DND-41 (cell line): ENCODE measurements around the gene STIMATE.

ENCODE experiments used
- ATAC-seq: fragments of 200-7000 bp; cut with Tn5 transposase; 3 replicates; pipeline ENCODE4 v1.9.1; 2021; ENCODE audit warnings: low read depth; ENCODE audit not compliant: insufficient read depth
- DNase-seq: peaks from one replicate; pipeline ENCODE4 v3.0.0-alpha.2; 2020
- H2AFZ ChIP-seq: 2 replicates; pipeline ENCODE4 v1.6.0; 2012; ENCODE audit warnings: low read depth, low read length
- H3K27ac ChIP-seq: 2 replicates; pipeline ENCODE4 v1.5.1; 2012; ENCODE audit warnings: low read length, inconsistent platforms
- H3K27me3 ChIP-seq: fragments of 200-600 bp; sonication (generic); 2 replicates; pipeline ENCODE4 v1.6.0; 2012; ENCODE audit warnings: low read length, mild to moderate bottlenecking, inconsistent platforms; ENCODE audit not compliant: insufficient read depth, poor library complexity
- H3K36me3 ChIP-seq: 2 replicates; pipeline ENCODE4 v1.5.1; 2012; ENCODE audit warnings: low read length, inconsistent platforms; ENCODE audit not compliant: insufficient read depth
- H3K4me1 ChIP-seq: 2 replicates; pipeline ENCODE4 v1.5.1; 2012; ENCODE audit warnings: mild to moderate bottlenecking, low read length; ENCODE audit not compliant: insufficient read depth
- H3K4me2 ChIP-seq: 2 replicates; pipeline ENCODE4 v1.6.0; 2012; ENCODE audit warnings: mild to moderate bottlenecking, moderate library complexity, low read length, inconsistent platforms; ENCODE audit not compliant: insufficient read depth
- H3K4me3 ChIP-seq, 2 experiments: fragments of 200-600 bp in 1 of 2; shearing (Covaris generic) in 1 of 2; 2 replicates each; pipeline ENCODE4 v1.5.1; 2012 to 2016; ENCODE audit warnings: inconsistent platforms in 2 of 2, low read length in 2 of 2, mild to moderate bottlenecking in 2 of 2, low read depth in 1 of 2, moderate library complexity in 1 of 2
- H3K79me2 ChIP-seq: 2 replicates; pipeline ENCODE4 v1.6.0; 2012; ENCODE audit warnings: low read length, inconsistent platforms; ENCODE audit not compliant: insufficient read depth
- H3K9ac ChIP-seq: 2 replicates; pipeline ENCODE4 v1.6.0; 2012; ENCODE audit warnings: low read depth, mild to moderate bottlenecking, inconsistent platforms, low read length, moderate library complexity
- H3K9me3 ChIP-seq: 2 replicates; pipeline ENCODE4 v1.5.1; 2012; ENCODE audit warnings: low read length, moderate library complexity, mild to moderate bottlenecking, inconsistent platforms; ENCODE audit not compliant: insufficient read depth, severe bottlenecking
- H4K20me1 ChIP-seq: 2 replicates; pipeline ENCODE4 v1.6.0; 2012; ENCODE audit warnings: low read length; ENCODE audit not compliant: insufficient read depth
- CTCF ChIP-seq: IDR thresholded peaks from 2 replicates; pipeline ENCODE4 v1.5.1; 2012; ENCODE audit warnings: borderline replicate concordance, low read length, moderate library complexity, mild to moderate bottlenecking; ENCODE audit not compliant: poor library complexity, severe bottlenecking; ENCODE audit errors: extremely low read depth
- EZH2 ChIP-seq: IDR thresholded peaks from 3 replicates; pipeline ENCODE4 v1.6.1; 2012; ENCODE audit warnings: borderline replicate concordance, low read depth, mild to moderate bottlenecking, moderate library complexity, low read length, inconsistent platforms; ENCODE audit not compliant: severe bottlenecking

Gene STIMATE

GRCh38 chr3:52839892-52840545, 57.3 kb downstream of the STIMATE start:
- DNase-seq, result no peak

GRCh38 chr3:52839268-52839575, 58.1 kb downstream of the STIMATE start:
- no peaks in the 10 kb centered on the region for H3K4me1 ChIP-seq
- H3K9ac ChIP-seq, result no peak overlapping the region
- H3K27me3 ChIP-seq, result no peaks in the 10 kb centered on the region
- H4K20me1 ChIP-seq, result no peaks in the 10 kb centered on the region
- H3K79me2 ChIP-seq, result no peaks in the 10 kb centered on the region
- no peaks in the 10 kb centered on the region for H3K9me3 ChIP-seq
- TF ChIP-seq EZH2 (no peak), CTCF (no peak)
- H2AFZ ChIP-seq, result no peak overlapping the region
- ATAC-seq (no peak), DNase-seq (no peak)
- peaks cover 22% of the 10 kb centered on the region for H3K36me3 ChIP-seq
- no peak overlapping the region for H3K27ac ChIP-seq
- H3K4me3 ChIP-seq, result no peak overlapping the region
- no peak overlapping the region for H3K4me2 ChIP-seq

More at GRCh38 chr3:52839892-52840545, 57.3 kb downstream of the STIMATE start:
- Histone ChIP-seq H3K9me3 (no peaks in the 10 kb centered on the region), H4K20me1 (no peaks in the 10 kb centered on the region), H3K27me3 (no peaks in the 10 kb centered on the region), H3K4me3 (no peak overlapping the region), H3K36me3 (peaks cover 21% of the 10 kb centered on the region), H3K4me2 (no peak overlapping the region), H3K79me2 (no peaks in the 10 kb centered on the region), H3K4me1 (no peaks in the 10 kb centered on the region), H3K27ac (no peak overlapping the region), H2AFZ (no peak overlapping the region), H3K9ac (no peak overlapping the region)
- no peak for ATAC-seq
- TF ChIP-seq EZH2 (no peak), CTCF (no peak)

- Histone ChIP-seq H3K9ac (no peak overlapping the region), H3K79me2 (no peaks in the 10 kb centered on the region), H2AFZ (no peak overlapping the region), H3K4me2 (no peak overlapping the region), H4K20me1 (no peaks in the 10 kb centered on the region), H3K27ac (no peak overlapping the region), H3K27me3 (no peaks in the 10 kb centered on the region), H3K36me3 (peaks cover 22% of the 10 kb centered on the region), H3K4me3 (no peak overlapping the region), H3K9me3 (no peaks in the 10 kb centered on the region), H3K4me1 (no peaks in the 10 kb centered on the region)
- DNase-seq (no peak), ATAC-seq (no peak)
- no peak for TF ChIP-seq CTCF
- no peak for TF ChIP-seq EZH2
These were observed 58.6 kb downstream of the STIMATE start for GRCh38 chr3:52838561-52839267.
